Trophoblast cell (in vitro differentiated cells and primary cell): ENCODE data around the gene HKDC1.

ENCODE experiments used
- DNase-seq, 2 donors: peaks; one replicate each; pipeline ENCODE4 v3.0.0-alpha.2; 2016
- H2AFZ ChIP-seq: 2 replicates; pipeline ENCODE4 v1.6.1; 2013; ENCODE audit warnings: low read length, moderate library complexity, mild to moderate bottlenecking; ENCODE audit not compliant: insufficient read depth, poor library complexity
- H2AK5ac ChIP-seq: 2 replicates; pipeline ENCODE4 v1.6.1; 2013; ENCODE audit warnings: mild to moderate bottlenecking, low read length
- H2BK120ac ChIP-seq: 2 replicates; pipeline ENCODE4 v1.6.1; 2013; ENCODE audit warnings: low read length, mild to moderate bottlenecking, moderate library complexity; ENCODE audit not compliant: insufficient read depth, poor library complexity
- H2BK12ac ChIP-seq: 2 replicates; pipeline ENCODE4 v1.6.1; 2013; ENCODE audit warnings: mild to moderate bottlenecking, low read length, moderate library complexity
- H2BK5ac ChIP-seq: 2 replicates; pipeline ENCODE4 v1.6.1; 2013; ENCODE audit warnings: low read length, low read depth, moderate library complexity, mild to moderate bottlenecking; ENCODE audit not compliant: poor library complexity
- H3K14ac ChIP-seq: 2 replicates; pipeline ENCODE4 v1.6.1; 2013; ENCODE audit warnings: mild to moderate bottlenecking, low read length
- H3K18ac ChIP-seq: 2 replicates; pipeline ENCODE4 v1.6.1; 2013; ENCODE audit warnings: mild to moderate bottlenecking, low read length
- H3K23ac ChIP-seq: 2 replicates; pipeline ENCODE4 v1.6.1; 2013; ENCODE audit warnings: low read length
- H3K27ac ChIP-seq: 2 replicates; pipeline ENCODE4 v1.5.1; 2013; ENCODE audit warnings: low read depth, mild to moderate bottlenecking, inconsistent platforms, low read length, moderate library complexity
- H3K27me3 ChIP-seq: 2 replicates; pipeline ENCODE4 v1.6.1; 2013; ENCODE audit warnings: inconsistent platforms, mild to moderate bottlenecking, low read length, moderate library complexity; ENCODE audit not compliant: insufficient read depth
- H3K36me3 ChIP-seq, 2 experiments: 1 replicate in 1 of 2; 2 replicates in 1 of 2; pipeline ENCODE4 v1.6.1; 2013; ENCODE audit warnings: low read length in 2 of 2, mild to moderate bottlenecking in 2 of 2, moderate library complexity in 1 of 2; ENCODE audit not compliant: insufficient read depth in 2 of 2, control insufficient read depth in 1 of 2
- H3K4ac ChIP-seq: 2 replicates; pipeline ENCODE4 v1.6.1; 2013; ENCODE audit warnings: low read depth, mild to moderate bottlenecking, low read length, moderate library complexity
- H3K4me1 ChIP-seq, 2 experiments: 1 replicate in 1 of 2; 2 replicates in 1 of 2; pipeline ENCODE4 v1.6.1; 2013; ENCODE audit warnings: low read length in 2 of 2, mild to moderate bottlenecking in 2 of 2, moderate library complexity in 1 of 2; ENCODE audit not compliant: insufficient read depth in 2 of 2, control insufficient read depth in 1 of 2
- H3K4me2 ChIP-seq: 2 replicates; pipeline ENCODE4 v1.6.1; 2013; ENCODE audit warnings: inconsistent platforms, mild to moderate bottlenecking, low read length, moderate library complexity
- H3K4me3 ChIP-seq: 2 replicates; pipeline ENCODE4 v1.5.1; 2013; ENCODE audit warnings: mild to moderate bottlenecking, low read depth, low read length, inconsistent platforms
- H3K79me1 ChIP-seq: one replicate; pipeline ENCODE4 v1.6.1; 2013; ENCODE audit warnings: low read length
- H3K79me2 ChIP-seq: 2 replicates; pipeline ENCODE4 v1.6.1; 2013; ENCODE audit warnings: low read length, mild to moderate bottlenecking; ENCODE audit not compliant: control insufficient read depth, insufficient read depth, poor library complexity
- H3K9ac ChIP-seq: 2 replicates; pipeline ENCODE4 v1.6.1; 2013; ENCODE audit warnings: mild to moderate bottlenecking, low read length
- H3K9me3 ChIP-seq: 2 replicates; pipeline ENCODE4 v1.6.1; 2013; ENCODE audit warnings: low read depth, mild to moderate bottlenecking, control low read depth, inconsistent platforms, low read length; ENCODE audit not compliant: insufficient read depth
- H4K12ac ChIP-seq: 2 replicates; pipeline ENCODE4 v1.6.1; 2013; ENCODE audit warnings: low read depth, mild to moderate bottlenecking, low read length, moderate library complexity
- H4K8ac ChIP-seq: 2 replicates; pipeline ENCODE4 v1.6.1; 2013; ENCODE audit warnings: low read depth, mild to moderate bottlenecking, low read length, moderate library complexity
- H4K91ac ChIP-seq: one replicate; pipeline ENCODE4 v1.6.1; 2013; ENCODE audit warnings: low read depth, mild to moderate bottlenecking, low read length, moderate library complexity
- WGBS: extraction: QIAGEN DNeasy Blood & Tissue Kit; methylation state at CpG from one replicate; pipeline ENCODE4 v1.1.7; 2013; ENCODE audit warnings: missing lambda C conversion rate; ENCODE audit not compliant: insufficient read length, insufficient coverage; ENCODE audit errors: extremely low coverage; 5-methylcytosine and 5-hydroxymethylcytosine counted together

The HKDC1 gene

GRCh38 chr10:69208761-69209160, 11.4 kb upstream of the HKDC1 start:
- H4K91ac ChIP-seq, result no peak overlapping the region
- H4K12ac ChIP-seq, result no peak overlapping the region
- H3K4me2 ChIP-seq, result no peak overlapping the region
- H3K23ac ChIP-seq, result no peak overlapping the region
- H3K4me1 ChIP-seq, result peaks cover 0 to 3% of the 10 kb centered on the region in 2 experiments
- no peak overlapping the region for H3K27ac ChIP-seq
- H4K8ac ChIP-seq, result no peak overlapping the region
- no peaks in the 10 kb centered on the region for H3K79me2 ChIP-seq
- H3K9me3 ChIP-seq, result no peaks in the 10 kb centered on the region
- H3K27me3 ChIP-seq, result no peaks in the 10 kb centered on the region
- H3K14ac ChIP-seq, result no peak overlapping the region
- H2AFZ ChIP-seq, result no peak overlapping the region
- H3K4me3 ChIP-seq, result no peak overlapping the region
- no peak overlapping the region for H3K9ac ChIP-seq
- no peak for DNase-seq
- no CpG with 5 or more reads among the region's 6 CpGs for WGBS
- H3K36me3 ChIP-seq, result peaks cover 14 to 28% of the 10 kb centered on the region in 2 experiments
- no peak overlapping the region for H2AK5ac ChIP-seq
- H3K18ac ChIP-seq, result no peak overlapping the region
- H2BK12ac ChIP-seq, result no peak overlapping the region
- H2BK5ac ChIP-seq, result no peak overlapping the region
- no peak overlapping the region for H2BK120ac ChIP-seq
- H3K4ac ChIP-seq, result no peak overlapping the region
- no peaks in the 10 kb centered on the region for H3K79me1 ChIP-seq

- no peak overlapping the region for H4K12ac ChIP-seq
- H3K36me3 ChIP-seq, result peaks cover 11 to 22% of the 10 kb centered on the region in 2 experiments
- H3K27ac ChIP-seq, result no peak overlapping the region
- no peak overlapping the region for H3K9ac ChIP-seq
- H2BK5ac ChIP-seq, result no peak overlapping the region
- H3K79me1 ChIP-seq, result no peaks in the 10 kb centered on the region
- no peak overlapping the region for H3K4ac ChIP-seq
- no peak overlapping the region for H4K8ac ChIP-seq
- H3K79me2 ChIP-seq, result no peaks in the 10 kb centered on the region
- H2BK120ac ChIP-seq, result no peak overlapping the region
- no peaks in the 10 kb centered on the region for H3K9me3 ChIP-seq
- H3K27me3 ChIP-seq, result no peaks in the 10 kb centered on the region
- H3K23ac ChIP-seq, result no peak overlapping the region
- no peak overlapping the region for H3K4me2 ChIP-seq
- no CpG with 5 or more reads among the region's 3 CpGs for WGBS
- H4K91ac ChIP-seq, result no peak overlapping the region
- no peak overlapping the region for H3K18ac ChIP-seq
- H2AK5ac ChIP-seq, result no peak overlapping the region
- H3K4me3 ChIP-seq, result no peak overlapping the region
- no peak for DNase-seq
- H2AFZ ChIP-seq, result no peak overlapping the region
- H3K14ac ChIP-seq, result no peak overlapping the region
- no peak overlapping the region for H2BK12ac ChIP-seq
- peaks cover 0 to 3% of the 10 kb centered on the region in 2 experiments for H3K4me1 ChIP-seq
Measured at GRCh38 chr10:69209787-69210484, 10.2 kb upstream of the HKDC1 start.

- Histone ChIP-seq H2BK120ac (no peak overlapping the region), H2AFZ (no peak overlapping the region), H3K79me1 (no peaks in the 10 kb centered on the region), H3K4me1 (peaks cover 0 to 3% of the 10 kb centered on the region in 2 experiments), H2BK12ac (no peak overlapping the region), H3K27me3 (no peaks in the 10 kb centered on the region), H3K27ac (no peak overlapping the region), H3K4me2 (no peak overlapping the region), H3K4me3 (no peak overlapping the region), H4K12ac (no peak overlapping the region), H3K9me3 (no peaks in the 10 kb centered on the region), H3K9ac (no peak overlapping the region), H3K4ac (no peak overlapping the region), H3K18ac (no peak overlapping the region), H3K36me3 (peaks cover 7 to 15% of the 10 kb centered on the region in 2 experiments), H2AK5ac (no peak overlapping the region), H4K91ac (no peak overlapping the region), H2BK5ac (no peak overlapping the region), H4K8ac (no peak overlapping the region), H3K14ac (no peak overlapping the region), H3K79me2 (no peaks in the 10 kb centered on the region), H3K23ac (no peak overlapping the region)
- peak in 1 of 2 donors; percentile 22 for DNase-seq
- no CpG with 5 or more reads among the region's 2 CpGs for WGBS
Measured at GRCh38 chr10:69211104-69211503, 9.0 kb upstream of the HKDC1 start.

GRCh38 chr10:69211524-69211923, 8.6 kb upstream of the HKDC1 start:
- DNase-seq, result no peak
- Histone ChIP-seq H3K36me3 (peaks cover 5 to 13% of the 10 kb centered on the region in 2 experiments), H3K4me2 (no peak overlapping the region), H3K27ac (no peak overlapping the region), H4K12ac (no peak overlapping the region), H2BK12ac (no peak overlapping the region), H3K4me3 (no peak overlapping the region), H3K9me3 (no peaks in the 10 kb centered on the region), H3K4ac (no peak overlapping the region), H2BK5ac (no peak overlapping the region), H3K9ac (no peak overlapping the region), H3K14ac (no peak overlapping the region), H3K18ac (no peak overlapping the region), H2AFZ (no peak overlapping the region), H3K4me1 (peaks cover 0 to 3% of the 10 kb centered on the region in 2 experiments), H3K23ac (no peak overlapping the region), H3K79me1 (no peaks in the 10 kb centered on the region), H4K91ac (no peak overlapping the region), H4K8ac (no peak overlapping the region), H3K27me3 (no peaks in the 10 kb centered on the region), H2AK5ac (no peak overlapping the region), H3K79me2 (no peaks in the 10 kb centered on the region), H2BK120ac (no peak overlapping the region)
- WGBS, result no CpG with 5 or more reads among the region's 3 CpGs
